GM20431 (cell line): ENCODE results near the gene E2F1.
"Not testable (repeated sequence)": the region's sequence is repeated elsewhere in the genome, so short reads cannot be mapped to it uniquely, and the experiment has no call there.

ENCODE experiments used
- in situ Hi-C: fragments of 300-500 bp; cut with MseI, MboI; formaldehyde crosslinking; loops from one replicate; pipeline ENCODE4 v1.15.0; 2020; ENCODE audit warnings: low sequenced_read_pairs; ENCODE audit not compliant: unreplicated experiment

Gene E2F1

DNA sequence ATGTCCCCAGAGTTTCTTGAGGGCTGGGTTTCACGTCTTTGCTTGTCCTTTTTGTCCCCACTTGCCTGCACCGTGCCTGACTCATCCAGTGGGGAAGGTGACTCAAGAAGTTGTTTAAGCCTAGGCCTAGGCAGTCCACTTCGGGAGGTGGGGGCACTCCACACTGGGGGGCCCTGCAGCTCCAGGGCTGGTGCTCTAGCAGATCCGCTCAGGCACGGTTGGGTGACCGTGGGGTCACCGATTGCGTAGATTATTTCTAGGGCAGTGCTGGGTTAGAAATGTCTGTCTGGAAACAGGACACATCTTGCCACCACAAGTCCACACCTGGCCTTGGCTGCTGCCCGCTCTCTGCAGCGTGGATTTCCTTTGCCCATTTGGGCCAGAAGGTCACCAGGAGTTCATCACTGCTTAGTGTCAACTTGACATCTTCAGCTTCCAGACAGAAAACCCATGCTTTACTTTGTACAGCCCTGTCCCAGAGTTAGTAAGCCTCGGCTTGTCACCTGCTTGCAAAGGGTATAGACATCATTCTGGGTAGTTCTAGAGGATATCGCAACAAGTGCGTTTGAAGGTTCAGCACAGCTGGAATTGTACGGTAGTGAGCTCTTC lies 37.7 kb downstream of the E2F1 start:
- in situ Hi-C loops = no loop called here

- in situ Hi-C loops = no loop called here
Observed at GRCh38 chr20:33647603-33648395, 38.4 kb downstream of the E2F1 start.

DNA sequence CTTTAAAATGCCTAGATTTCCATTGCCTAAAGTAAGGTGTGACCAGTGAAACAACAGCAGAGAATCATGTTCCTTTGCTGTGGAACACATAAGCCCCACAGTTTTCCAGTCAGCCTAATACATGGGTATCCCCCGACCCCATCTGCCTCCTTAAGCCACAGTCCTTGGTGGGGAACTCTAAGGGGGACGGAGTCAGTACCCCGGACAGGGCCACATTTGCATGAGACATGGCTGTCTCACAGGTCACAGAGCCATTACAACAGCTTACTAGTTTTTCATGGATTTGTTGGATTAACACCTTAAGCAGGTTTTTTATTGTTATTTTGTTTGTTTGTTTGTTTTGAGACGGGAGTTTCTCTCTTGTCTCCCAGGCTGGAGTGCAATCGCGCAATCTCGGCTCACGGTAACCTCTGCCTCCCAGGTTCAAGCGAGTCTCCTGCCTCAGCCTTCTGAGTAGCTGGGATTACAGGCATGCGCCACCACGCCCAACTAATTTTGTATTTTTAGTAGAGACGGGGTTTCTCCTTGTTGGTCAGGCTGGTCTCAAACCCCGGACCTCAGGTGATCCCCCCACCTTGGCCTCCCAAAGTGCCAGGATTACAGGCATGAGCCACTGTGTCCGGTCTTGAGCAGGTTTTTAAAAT lies 39.1 kb downstream of the E2F1 start:
- in situ Hi-C loops = not testable (repeated sequence)

GRCh38 chr20:33646191-33646590 lies 40.0 kb downstream of the E2F1 start:
- in situ Hi-C loops = no loop called here

DNA sequence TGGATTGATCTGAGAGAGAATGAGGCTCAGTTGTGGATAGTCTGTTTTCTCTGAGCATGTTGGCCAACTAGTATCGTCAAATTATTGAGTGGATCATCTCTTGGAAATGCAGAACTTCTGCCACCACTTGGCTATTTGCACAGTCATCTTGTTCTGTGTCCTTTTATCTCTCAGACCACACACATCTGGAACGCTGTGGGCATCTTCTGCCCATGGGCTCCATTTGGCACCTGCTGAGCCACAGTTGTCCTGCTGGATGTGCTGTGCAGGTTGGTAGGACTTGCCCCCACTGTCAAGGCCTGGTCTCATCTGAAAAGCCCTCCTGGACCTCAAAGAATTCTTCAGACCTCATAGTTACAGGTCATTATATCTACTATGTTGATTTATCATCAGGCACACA lies 40.8 kb downstream of the E2F1 start:
- in situ Hi-C loops = no loop called here

DNA sequence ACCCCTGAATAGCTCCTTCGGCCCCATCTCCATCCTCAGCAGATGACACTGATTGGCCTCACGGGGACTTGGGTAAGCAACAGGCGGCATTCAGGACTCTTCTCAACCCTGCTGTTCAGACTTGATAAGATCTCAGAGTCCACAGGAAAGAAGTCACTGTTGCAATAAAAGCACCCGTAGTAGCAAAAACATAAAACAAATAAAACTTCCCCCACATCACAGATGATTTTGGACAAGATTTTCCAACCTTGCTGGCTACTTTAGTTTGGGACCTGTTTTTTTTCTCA lies 41.2 kb downstream of the E2F1 start:
- in situ Hi-C loops = no loop called here

- in situ Hi-C loops = no loop called here
Observed at GRCh38 chr20:33644313-33645071, 41.7 kb downstream of the E2F1 start.

- in situ Hi-C loops = no loop called here
Observed at GRCh38 chr20:33640287-33640686, 45.9 kb downstream of the E2F1 start.

DNA sequence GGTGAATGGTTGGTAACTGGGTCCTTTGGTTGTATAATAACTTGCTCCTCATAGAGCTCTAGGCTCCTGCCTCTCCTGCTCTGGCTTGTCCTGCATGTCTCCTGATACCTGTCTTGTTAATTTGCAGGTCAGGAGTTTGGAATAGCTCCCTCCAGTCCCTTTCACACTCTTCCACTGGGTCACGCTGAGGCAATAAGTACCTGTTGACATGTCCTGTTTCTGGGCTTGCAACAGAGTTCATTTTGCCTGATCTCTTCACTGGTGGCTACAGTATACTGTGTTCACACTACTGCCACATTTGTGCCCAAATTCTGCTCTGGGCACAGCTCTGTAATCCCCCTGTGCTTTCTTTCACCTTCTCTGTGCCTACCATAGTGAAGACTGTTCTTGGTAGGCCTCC lies 49.4 kb downstream of the E2F1 start:
- in situ Hi-C loops = no loop called here

DNA sequence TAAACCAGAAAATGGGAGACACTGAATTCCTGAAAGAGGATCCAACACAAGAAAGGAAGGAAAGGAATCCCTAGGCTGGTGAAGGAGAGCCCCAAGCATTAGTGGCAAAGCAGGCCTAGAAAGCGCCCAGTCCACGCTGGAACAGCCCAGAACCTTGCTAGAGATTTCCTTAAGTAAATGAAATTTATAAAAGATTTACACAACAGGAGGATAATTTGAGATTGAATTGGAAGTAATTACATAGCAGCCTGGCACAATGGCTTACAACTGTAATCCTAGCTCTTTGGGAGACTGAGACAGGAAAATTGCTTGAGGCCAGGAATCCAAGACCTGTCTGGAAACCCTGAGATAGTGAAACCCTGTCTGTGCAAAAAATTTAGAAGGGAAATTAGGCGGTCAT lies 50.8 kb downstream of the E2F1 start:
- in situ Hi-C loops = no loop called here

DNA sequence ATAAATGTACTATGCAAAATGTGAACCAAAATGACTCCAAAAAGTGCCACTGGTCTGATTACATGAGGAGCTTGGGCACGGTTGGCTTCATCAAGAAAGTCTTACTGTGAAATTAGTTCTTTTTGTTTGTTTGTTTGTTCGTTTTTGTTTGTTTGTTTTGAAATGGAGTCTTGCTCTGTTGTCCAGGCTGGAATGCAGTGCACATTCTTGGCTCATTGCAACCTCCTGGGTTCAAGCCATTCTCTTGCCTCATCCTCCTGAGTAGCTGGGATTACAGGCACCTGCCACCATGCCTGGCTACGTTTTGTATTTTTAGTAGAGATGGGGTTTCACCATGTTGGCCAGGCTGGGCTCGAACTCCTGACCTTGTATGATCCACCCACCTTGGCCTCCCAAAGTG lies 54.3 kb downstream of the E2F1 start:
- in situ Hi-C loops = not testable (repeated sequence)

DNA sequence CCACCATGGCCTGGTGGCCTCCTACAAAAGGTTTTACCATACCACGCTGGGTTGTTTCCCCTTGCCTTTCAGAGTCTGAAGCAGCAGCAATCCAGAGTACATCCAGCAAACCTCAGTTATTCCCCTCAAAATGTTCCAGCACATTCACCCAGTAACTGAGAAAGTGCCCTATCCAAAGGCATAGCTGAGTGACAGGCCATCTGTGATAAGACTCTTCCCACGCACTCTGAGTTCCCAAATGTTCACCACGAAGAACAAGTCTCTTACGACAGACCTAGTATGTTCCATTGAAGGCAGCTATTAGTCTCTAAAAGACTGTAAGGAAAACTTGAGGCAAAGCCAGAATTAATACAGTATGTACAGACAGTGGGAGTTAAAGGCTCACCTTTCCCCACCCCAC lies 55.7 kb downstream of the E2F1 start:
- in situ Hi-C loops = no loop called here

GRCh38 chr20:33629979-33630378 lies 56.2 kb downstream of the E2F1 start:
- in situ Hi-C loops = no loop called here

GRCh38 chr20:33629533-33629932 lies 56.7 kb downstream of the E2F1 start:
- in situ Hi-C loops = no loop called here

DNA sequence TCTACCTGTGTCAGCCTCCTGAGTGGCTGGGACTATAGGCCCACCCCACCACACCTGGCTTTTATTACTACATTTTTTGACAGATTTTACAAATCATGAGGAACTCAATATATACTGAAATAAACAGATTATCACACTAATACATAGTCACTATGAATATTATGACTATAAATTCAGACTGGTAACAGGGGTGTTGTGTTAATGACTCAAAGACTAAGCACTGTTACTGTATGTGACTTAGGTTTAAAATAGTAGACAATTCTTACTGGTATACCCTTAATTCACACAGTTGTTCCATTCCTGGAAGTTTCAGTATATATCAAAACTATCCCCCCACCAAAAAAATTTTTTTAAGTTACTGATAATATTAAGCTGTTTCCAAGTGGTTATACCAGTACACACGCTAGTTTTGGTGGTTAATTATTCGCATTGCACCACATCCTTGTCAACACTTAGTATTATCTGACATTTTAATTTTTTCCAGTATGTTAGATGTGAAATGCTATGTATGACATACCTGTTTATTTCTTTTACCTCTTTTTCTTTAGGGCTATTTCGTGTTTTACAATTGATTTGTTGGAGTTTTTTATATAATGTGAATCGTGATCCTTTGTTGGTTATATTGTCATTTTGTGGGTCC lies 58.5 kb downstream of the E2F1 start:
- in situ Hi-C loops = no loop called here

GRCh38 chr20:33626190-33626589 lies 60.0 kb downstream of the E2F1 start:
- in situ Hi-C loops = no loop called here
